SW480 (cell line): ENCODE measurements around the gene FBXL15.

Experiments used
- DNase-seq: peaks from one replicate; pipeline ENCODE4 v3.0.0-alpha.2; 2016; ENCODE audit warnings: low spot score

FBXL15 gene

DNA sequence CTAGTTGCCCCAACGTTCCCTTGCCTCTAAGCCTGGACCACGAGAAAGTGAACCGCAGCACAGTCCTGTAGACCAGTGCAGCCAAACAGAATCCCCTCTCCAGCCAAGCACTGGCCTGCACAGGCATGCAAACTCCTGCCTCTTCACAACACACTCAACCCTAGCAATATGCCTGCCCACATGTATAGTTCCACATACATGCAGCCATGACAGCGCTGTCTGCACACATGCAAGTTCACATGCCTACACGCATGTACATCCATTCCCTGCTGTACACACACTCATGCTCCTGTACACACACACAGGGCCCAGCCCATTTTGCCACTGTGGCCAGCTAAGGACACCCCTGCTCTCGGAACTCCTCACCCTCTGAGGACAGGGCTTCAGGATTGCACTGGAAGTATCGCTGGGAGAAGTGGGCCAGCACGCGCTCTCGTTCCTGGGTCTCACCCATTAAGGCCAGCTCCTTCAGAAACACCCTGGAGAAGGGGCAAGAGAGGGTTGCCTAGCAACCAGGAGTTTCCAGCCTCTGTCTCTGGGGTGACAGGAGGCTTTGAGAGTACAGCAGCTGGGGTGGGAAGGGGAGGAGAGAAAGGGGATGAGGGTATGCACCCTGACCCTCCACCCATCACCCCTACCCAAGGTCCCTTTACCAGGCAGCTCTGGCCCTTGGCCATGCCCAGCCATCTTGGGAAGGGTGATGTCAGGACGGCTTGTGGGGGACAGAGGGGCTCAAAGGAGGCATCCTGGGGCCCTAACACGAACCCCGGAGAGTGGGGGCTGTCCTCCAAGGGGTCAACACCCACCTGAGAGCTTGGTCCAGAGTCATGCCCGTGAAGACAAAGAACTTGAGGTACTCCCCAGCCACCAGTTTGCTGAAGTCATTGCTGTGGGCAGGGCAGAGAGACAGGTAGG lies 9.0 kb upstream of the FBXL15 start:
- no peak for DNase-seq

DNA sequence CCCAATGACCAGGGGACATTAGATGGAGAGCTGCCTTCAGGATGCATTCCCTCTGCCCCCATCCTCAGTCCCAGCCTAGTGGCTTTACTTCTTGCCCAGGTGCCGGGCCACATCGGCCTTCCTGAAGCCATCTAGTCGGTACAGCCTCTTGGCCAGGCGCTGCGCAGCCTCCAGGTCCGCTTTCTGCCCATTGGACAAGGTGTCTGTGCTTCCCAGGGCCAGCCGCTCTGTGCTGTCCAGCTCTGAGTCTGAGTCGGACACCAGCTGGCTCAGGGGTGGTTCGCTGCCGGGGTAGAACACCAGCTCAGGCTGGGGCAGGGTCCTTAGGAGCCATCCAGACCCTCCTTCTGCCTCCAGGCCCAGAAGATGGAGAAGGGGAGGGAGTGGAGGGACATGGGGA lies 8.3 kb upstream of the FBXL15 start:
- DNase-seq: no peak

DNA sequence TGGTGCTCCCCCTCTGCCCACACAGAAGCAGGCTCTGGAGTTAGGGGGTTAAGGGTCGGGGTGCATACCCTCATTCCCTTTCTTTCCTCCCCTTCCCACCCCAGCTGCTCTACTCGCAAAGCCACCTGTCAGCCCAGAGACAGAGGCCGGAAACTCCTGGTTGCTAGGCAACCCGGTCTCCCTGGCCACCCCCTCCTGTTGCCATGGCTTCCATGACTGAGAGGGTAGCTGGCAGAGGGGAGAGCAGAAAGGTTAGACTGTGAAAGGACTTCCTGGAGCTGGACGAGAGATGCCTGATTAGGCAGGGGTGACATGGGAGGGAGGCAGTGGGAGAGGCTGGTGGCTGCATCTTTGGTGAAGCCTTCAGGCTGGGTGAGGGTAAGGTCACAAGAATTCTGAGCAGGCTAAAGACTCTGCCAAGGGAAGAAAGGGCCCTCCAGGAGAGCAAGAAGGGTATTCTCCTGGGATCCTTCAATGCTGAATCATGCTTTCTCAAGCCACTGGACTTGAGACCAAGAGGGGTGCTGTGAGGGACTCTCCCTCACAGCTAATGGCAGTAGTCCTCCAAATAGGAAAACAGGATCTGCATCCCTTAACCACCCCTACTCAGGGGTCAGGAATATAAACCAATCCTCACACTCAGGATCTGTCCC lies 7.5 kb upstream of the FBXL15 start:
- DNase-seq: no peak

DNA sequence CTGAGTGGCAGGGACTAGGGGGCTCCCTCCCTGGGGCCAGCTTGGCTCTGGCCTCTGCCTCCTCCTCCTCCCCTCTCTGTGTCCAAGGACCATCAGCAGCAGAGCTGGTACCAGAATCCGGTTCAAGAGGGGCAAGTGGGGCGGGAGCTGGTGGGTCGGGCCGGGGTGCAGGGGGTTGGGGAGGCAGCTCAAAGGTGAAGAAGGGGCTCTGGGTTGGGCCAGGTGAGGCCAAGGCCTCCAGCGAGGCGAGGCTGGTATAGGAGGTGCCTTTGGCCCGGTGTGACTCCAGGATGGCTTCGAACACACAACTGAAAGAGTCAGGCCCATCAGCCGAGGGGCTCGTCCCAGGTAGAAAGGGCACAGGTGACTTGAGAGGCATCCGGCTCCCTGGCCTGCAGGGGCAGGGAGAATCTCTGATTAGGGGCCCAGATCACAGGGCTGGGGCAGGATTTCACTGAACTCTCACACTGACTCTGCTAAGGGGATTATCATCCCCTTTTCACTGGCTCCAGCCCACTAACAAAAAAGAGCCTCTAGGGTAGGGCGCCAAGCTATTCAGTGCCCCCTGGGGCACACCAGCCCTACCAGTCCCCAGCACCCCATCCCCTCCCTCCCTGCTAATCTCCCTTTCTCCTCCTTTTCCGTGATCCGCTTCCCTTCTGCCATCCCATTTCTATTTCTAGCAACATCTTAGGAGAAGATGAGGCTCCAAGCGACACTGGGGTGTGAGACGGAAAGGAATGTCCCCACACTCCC lies 6.7 kb upstream of the FBXL15 start:
- DNase-seq: no peak

DNA sequence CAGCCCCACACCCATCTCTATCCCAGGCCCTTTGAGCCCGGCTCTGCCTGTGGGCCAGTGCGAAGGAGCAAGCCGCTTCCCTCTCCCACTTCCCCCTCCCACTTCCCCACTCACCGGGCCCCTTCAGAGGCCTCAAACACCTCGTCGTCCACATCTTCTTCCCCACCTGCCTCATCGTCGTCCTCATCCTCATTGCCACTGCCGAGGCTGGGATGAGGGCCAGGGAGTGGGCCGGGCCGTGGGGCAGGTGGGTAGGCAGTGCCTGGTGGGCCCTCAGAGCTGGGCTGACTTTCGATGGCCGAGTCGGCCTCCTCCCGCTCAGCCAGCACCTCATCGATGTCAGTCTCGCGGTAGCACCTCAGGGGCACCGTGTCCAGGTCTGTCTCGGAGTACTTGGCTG lies 5.9 kb upstream of the FBXL15 start:
- no peak for DNase-seq

DNA sequence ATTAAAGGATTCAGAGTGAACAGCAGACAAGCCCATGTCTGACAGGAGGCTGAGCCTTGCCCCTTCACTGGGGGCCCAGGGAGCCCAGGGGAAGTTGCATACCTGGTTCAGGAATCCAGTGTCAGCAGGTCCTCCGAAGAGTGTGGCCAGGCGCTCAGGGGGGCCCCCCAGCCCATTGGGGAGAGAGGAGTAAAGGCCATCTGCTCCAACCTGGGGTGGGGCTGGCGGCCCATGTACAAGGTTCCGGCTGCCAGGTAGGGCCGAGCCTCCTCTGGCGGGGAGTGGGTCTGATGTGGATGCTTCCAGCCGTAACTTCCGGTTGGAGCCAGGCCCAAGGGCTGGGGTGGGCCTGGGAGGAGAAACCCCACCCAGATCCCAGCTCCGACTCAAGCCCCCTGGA lies 4.4 kb upstream of the FBXL15 start:
- DNase-seq: no peak

DNA sequence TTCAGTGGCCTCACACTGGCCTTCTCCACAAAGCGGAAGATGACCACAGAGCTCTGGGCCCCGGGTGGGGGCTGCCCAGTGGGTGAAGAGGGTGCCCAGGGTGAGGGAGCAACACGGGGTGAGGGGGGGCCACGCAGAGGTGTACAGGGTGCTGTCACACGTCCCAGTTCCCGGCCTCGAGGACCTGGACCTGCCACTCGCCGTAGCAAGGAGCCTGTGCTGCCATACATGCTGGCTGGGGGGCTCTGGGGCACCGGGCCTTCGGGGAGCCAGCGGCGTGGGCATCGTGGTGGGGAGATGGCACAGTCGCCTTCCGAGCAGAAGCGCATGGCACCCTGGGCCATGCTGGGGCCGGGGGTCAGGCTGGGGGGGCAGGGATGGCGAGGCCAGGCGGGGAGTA lies 3.9 kb upstream of the FBXL15 start:
- no peak for DNase-seq

DNA sequence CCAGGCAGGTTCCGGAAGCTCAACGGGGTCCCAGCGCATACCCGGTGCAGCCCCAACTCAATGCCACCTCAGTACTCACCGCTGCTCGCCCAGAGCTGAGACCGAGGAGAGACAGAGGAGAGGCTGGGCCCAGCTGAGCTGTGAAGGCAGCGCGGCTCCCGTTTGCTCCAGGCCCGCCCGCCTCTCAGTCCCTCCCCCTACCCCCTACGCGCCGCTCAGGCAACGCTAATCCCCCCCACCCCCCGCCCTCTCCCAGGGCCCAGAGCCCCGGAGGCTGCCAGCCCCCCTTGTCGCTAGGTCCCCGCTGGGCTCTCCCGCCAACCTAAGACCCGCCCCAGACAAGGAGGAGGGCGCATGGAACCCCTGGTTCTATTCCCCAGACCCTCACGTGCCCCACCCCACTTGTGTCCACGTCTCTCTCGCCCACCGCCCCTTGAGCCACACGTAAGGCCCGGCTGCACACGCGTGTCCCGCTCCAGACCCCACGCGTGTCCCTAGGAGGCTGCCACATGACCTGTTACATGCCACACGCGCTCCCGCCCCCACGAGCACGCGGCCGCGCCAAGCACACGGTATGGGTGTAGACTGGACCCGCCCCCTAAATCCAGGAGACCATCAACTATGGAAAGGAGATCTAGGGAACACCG lies 1.9 kb upstream of the FBXL15 start, which contains the start of gene PSD:
Gene PSD, minus strand, starts transcription at position 164 of the 647 bp plus-strand sequence. CDS start 1,747 bp downstream, outside the sequence.
- no peak for DNase-seq

DNA sequence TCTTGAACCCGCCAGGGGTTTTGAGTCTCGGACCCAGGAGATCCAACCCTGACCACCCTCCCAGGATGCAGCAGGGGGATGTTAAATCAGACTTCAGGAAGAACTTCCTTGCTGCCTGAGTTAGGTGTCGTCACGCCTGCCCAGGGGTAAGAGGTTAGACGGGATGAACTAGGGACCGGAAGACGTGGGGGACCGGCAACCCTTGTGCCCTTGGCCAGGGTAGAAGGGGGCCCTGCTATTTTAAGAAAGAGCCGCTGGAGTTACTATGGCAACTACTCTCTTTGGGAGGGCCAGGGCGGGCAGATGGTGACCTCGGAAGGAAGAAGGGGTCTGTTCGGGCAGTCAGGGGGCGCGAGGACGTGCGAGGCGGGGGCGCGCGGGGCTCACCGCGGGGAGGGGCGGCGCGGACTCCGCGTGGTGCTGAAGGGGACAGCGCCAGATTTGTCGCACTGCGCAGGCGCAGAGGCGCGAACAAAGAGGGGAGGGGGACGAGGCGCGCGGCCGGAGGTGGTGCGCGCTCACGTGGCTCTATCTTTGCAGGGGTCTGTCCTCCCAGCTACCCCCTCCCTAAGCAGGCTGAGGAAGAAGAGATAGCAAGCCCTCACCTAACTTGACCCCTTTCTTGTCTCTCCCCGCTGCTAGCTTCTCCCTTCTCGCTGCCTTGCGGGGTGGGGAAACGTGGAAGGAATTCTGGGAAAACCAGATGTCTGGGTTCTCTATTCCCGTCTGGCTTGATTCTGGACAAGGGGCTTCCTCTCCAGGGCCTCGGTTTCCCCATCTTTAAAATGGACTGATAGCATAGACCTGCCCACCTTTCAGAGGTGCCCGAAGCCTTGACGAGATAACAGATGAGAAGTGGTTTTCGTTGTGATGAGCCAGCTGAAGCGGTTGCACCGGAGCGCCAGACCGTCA lies 1.1 kb upstream of the FBXL15 start:
- DNase-seq: peak; percentile 33

DNA sequence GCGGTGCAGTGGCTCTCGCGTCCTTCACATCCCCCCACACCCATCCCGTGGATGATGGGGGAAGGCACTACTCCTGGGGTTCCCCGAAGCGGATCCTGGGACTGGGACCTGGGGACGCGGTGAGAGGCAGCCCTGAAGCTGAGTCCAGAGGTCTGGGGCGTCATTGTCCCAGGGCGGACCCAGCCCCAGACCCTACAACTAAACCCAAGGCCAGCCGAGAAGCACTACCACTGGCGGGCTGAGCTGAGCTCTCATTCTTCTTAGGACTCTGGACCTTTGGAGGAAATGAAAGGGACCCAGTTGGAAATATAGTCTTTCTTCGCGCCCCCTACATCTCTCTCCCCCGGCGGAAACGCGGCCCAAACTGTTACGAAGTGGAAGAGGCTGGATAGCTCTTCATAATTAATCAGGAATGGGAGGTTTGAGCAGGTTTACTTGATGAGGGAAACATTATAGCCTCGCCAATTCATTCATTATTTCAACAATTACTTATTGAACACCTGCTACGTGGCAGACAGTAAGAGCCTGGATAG lies 389 bp upstream of the FBXL15 start:
- DNase-seq: no peak

DNA sequence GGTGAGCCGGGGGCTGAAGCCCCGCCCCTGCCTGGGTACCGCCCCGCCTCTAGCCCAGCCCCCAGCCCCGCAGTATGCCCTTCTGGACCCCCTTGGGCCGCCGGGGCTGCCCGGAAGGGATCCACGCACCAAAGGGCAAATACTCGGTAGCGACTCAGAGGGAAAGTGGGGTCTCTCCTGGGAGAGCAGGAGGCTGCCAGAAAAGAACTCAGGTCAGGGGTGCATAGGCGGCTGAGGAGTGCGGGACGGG lies 796 bp downstream of the FBXL15 start:
- no peak for DNase-seq

DNA sequence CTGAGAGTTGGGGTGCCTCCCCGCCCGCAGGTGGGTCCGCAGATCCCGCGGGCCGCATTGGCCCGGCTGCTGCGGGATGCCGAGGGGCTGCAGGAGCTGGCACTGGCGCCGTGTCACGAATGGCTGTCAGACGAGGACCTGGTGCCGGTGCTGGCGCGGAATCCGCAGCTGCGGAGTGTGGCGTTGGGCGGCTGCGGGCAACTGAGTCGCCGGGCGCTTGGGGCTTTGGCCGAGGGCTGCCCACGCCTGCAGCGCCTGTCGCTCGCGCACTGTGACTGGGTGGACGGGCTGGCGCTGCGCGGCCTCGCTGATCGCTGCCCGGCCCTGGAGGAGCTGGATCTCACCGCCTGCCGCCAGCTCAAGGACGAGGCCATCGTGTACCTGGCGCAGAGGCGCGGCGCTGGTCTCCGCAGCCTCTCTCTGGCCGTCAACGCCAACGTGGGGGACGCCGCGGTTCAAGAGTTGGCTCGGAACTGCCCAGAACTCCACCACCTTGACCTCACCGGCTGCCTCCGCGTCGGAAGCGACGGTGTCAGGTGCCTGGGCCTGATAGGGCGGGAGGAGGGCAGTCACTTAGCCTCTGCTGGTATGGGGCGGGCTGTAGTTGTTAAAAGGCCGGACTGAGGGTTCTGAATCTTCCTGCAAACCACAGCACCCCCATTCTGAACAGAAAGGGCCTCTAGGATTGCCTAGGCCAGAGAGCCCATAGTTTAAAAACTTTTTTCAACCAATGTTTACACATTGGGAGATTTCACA lies 1.3 kb downstream of the FBXL15 start:
- peak; percentile 63 for DNase-seq

DNA sequence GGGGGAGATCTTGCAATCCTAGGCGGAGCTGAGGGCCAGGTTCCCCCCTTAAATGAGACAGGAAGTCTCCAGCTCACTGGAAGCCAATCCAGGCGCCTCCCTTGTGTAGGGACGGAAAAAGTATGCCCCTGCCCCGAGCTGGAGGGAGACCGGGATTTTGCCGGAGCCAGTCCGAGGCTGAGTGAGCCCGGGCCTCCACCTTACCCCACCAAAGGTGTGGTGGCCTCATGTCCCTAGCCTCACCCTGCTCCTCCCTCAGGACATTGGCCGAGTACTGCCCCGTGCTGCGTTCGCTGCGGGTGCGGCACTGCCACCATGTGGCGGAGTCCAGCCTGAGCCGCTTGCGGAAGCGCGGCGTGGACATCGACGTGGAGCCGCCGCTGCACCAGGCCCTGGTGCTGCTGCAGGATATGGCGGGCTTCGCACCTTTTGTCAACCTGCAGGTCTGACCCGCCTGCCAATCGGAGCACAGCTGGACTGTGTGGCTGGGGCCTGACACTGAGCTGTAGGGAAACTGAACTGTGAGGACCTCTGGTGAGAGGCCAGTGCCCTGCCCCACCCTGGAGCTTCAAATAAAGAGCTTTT lies 2.0 kb downstream of the FBXL15 start:
- peak; percentile 93 for DNase-seq

DNA sequence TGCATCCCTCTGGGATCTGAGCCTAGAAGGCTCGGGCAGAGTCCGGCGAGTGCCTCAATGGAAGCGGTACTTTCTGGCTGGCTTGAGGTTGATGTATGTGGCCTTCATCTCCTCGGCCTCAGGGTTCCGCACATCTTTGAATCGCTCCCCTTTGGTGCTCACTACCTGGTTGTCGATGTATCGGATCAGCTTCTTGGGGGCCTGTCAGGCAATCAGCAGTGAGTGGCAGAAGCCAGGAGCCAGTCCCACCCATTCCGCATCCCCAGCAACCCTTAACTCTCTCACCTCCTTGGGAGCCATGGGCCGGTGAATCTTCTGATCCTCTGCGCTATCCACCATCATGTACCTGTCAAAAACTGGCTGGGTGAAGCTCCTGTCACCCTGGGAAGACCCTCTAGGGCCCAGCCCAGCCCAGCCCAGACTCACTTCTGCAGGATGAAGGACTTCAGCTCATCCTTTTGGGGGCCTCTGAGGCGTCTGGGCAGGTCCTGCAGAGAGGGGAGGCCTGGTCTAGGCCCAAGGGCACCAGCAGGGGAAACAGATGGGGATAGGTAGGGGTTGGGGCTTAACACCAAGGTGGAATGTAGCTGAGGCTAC lies 2.8 kb downstream of the FBXL15 start:
- no peak for DNase-seq

DNA sequence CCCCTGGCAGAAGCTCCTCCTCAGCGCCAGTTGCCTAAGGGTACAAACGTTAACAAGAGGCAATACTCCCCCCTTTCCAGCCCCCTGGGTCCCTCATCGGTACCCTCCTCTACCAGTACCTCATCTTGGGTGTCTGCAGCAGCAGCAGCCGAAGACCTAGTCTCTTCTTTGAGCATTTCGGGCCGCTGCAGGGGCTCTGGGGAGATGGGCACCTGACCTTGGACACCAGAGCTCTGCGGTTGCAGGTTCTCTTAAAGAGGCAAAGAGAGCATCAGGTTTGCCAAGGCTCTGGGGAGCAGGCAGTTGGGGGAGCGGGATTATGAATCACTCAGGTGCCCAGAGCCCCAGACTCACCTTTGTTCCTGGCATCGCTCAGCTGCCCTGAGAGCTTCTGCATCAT lies 3.5 kb downstream of the FBXL15 start:
- no peak for DNase-seq

DNA sequence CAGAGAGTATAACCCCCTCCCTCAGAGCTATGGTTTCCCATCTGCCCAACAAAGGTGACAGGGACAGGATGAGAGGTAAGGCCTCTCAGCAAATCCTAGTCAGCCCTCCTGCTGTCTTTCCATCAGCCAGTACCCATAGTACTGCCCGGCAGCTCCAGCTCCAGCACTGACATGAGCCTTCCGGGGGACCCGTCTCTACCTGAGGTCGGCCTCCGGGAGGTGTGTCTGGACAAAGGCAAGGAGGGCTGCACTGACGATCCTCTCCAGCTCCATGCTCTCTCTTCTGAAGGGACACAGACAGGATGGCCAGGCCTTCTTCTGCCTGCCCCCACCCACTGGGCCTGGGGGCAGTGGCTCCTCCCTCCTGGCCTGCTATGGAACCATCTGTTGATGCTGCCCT lies 4.3 kb downstream of the FBXL15 start:
- DNase-seq: no peak

DNA sequence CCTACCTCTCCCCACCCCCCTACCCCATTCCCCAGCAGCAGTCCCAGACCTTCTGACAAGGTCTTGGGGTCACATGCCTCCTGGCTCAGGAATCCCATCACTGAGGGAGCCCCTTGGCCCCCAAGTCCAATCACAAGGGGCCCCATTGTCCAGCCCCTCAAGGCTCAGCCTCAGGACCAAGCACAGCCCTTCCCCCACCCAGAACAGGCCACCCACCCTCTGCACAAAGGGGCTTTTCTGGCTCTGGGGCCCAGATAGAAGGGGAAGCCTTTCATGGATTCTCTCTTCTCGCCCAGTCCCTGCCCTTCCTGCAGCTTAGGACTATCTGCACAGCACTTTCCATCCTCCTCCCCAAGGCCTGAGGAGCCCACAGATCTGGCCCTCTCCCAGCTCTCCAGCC lies 4.8 kb downstream of the FBXL15 start:
- no peak for DNase-seq

DNA sequence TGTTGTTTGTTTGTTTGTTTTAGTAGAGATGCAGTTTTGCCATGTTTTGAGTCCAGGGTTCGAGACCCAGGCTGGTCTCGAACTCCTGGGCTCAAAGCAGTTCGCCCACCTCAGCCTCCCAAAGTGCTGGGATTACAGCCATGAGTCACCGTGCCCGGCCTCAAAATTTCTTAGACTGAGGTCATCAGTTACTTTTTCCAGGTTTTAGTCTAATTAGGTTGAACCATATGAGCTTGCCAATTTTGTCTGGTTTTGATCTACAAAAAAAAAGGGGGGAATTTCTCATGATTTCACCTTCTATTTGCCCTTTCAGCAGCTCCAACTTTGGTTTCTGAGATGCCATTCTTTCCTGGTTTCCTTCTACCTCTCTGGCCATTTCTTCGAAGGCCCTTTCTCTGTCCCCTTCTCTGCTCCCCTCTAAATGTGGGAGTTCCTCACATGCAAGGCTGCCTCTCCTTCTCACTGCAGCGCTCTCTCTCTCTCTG lies 6.2 kb downstream of the FBXL15 start:
- DNase-seq: no peak

DNA sequence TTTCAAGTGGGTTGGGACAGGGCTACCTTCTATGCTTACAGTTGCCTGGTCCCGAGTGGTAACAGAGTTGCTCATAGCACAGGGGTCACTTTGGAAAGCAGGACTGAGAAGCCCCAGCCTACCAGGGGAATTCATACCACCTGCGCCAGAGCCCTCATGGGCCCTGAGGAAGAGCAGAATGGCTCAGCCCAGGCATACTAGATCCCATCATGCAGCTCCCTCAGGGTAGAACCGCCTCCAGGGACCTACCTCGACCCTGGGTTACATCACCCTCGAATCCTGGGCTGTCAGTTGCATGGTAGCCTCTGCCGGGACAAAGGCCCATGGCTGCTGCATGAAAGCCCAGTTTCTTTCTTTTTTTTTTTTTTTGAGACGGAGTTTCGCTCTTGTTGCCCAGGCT lies 8.8 kb downstream of the FBXL15 start:
- DNase-seq: no peak
